Muscle layer of duodenum (tissue), 2 donors: ENCODE data around the gene GNAI2.

ENCODE experiments used
- H3K27ac ChIP-seq: one replicate; pipeline ENCODE4 v1.7.0; 2013; ENCODE audit warnings: mild to moderate bottlenecking, low read length
- H3K27me3 ChIP-seq: one replicate; pipeline ENCODE4 v1.7.0; 2013; ENCODE audit warnings: low read depth, mild to moderate bottlenecking, control low read depth, low read length
- H3K36me3 ChIP-seq, 2 donors: one replicate each; pipeline ENCODE4 v1.7.0; 2013; ENCODE audit warnings: low read length in 2 of 2, control low read depth in 1 of 2, mild to moderate bottlenecking in 1 of 2; ENCODE audit not compliant: insufficient read depth in 2 of 2, control insufficient read depth in 1 of 2
- H3K4me1 ChIP-seq, 2 donors: one replicate each; pipeline ENCODE4 v1.7.0; 2013; ENCODE audit warnings: low read length in 2 of 2, mild to moderate bottlenecking in 2 of 2, control low read depth in 1 of 2, moderate library complexity in 1 of 2; ENCODE audit not compliant: insufficient read depth in 2 of 2, control insufficient read depth in 1 of 2
- H3K4me3 ChIP-seq, 2 donors: one replicate each; pipeline ENCODE4 v1.7.0; 2013; ENCODE audit warnings: low read length in 2 of 2, low read depth in 1 of 2, mild to moderate bottlenecking in 1 of 2
- H3K9me3 ChIP-seq, 2 donors: one replicate each; pipeline ENCODE4 v1.7.0; 2013; ENCODE audit warnings: low read length in 2 of 2, control low read depth in 1 of 2, mild to moderate bottlenecking in 1 of 2; ENCODE audit not compliant: control insufficient read depth in 1 of 2
- donor health status: healthy.

The GNAI2 gene

GRCh38 chr3:50229490-50229889 lies 6.5 kb upstream of the GNAI2 start:
- Histone ChIP-seq H3K9me3 (no peaks in the 10 kb centered on the region), H3K4me3 (no peak overlapping the region), H3K36me3 (no peaks in the 10 kb centered on the region), H3K27me3 (no peaks in the 10 kb centered on the region), H3K4me1 (peaks cover 0 to 19% of the 10 kb centered on the region in 2 donors), H3K27ac (no peak overlapping the region)

GRCh38 chr3:50230104-50230793 lies 5.8 kb upstream of the GNAI2 start:
- Histone ChIP-seq H3K4me3 (no peak overlapping the region), H3K27ac (no peak overlapping the region), H3K36me3 (no peaks in the 10 kb centered on the region), H3K9me3 (no peaks in the 10 kb centered on the region), H3K27me3 (no peaks in the 10 kb centered on the region), H3K4me1 (peaks cover 0 to 19% of the 10 kb centered on the region in 2 donors)

GRCh38 chr3:50230794-50231125 lies 5.2 kb upstream of the GNAI2 start:
- H3K4me1 ChIP-seq, result peaks cover 0 to 19% of the 10 kb centered on the region in 2 donors

GRCh38 chr3:50231581-50231980 lies 4.4 kb upstream of the GNAI2 start:
- Histone ChIP-seq H3K27me3 (no peaks in the 10 kb centered on the region), H3K36me3 (no peaks in the 10 kb centered on the region), H3K9me3 (no peaks in the 10 kb centered on the region), H3K4me3 (no peak overlapping the region), H3K4me1 (peaks cover 0 to 14% of the 10 kb centered on the region in 2 donors), H3K27ac (no peak overlapping the region)

More at GRCh38 chr3:50230794-50231125, 5.2 kb upstream of the GNAI2 start:
- Histone ChIP-seq H3K4me3 (no peak overlapping the region), H3K27ac (no peak overlapping the region), H3K9me3 (no peaks in the 10 kb centered on the region), H3K27me3 (no peaks in the 10 kb centered on the region), H3K36me3 (no peaks in the 10 kb centered on the region)

- no peak overlapping the region for H3K27ac ChIP-seq
- H3K36me3 ChIP-seq, result no peaks in the 10 kb centered on the region
- H3K9me3 ChIP-seq, result no peaks in the 10 kb centered on the region
- no peak overlapping the region for H3K4me3 ChIP-seq
- H3K27me3 ChIP-seq, result no peaks in the 10 kb centered on the region
- peaks cover 0 to 15% of the 10 kb centered on the region in 2 donors for H3K4me1 ChIP-seq
These were observed 3.7 kb upstream of the GNAI2 start for GRCh38 chr3:50232303-50232702.

GRCh38 chr3:50233176-50233575 lies 2.8 kb upstream of the GNAI2 start:
- Histone ChIP-seq H3K9me3 (no peaks in the 10 kb centered on the region), H3K36me3 (no peaks in the 10 kb centered on the region), H3K4me1 (peaks cover 0 to 13% of the 10 kb centered on the region in 2 donors), H3K27me3 (no peaks in the 10 kb centered on the region), H3K4me3 (no peak overlapping the region), H3K27ac (no peak overlapping the region)

GRCh38 chr3:50236484-50237132 lies 604 bp downstream of the GNAI2 start:
- H3K9me3 ChIP-seq, result no peaks in the 10 kb centered on the region
- H3K4me1 ChIP-seq, result peaks cover 17 to 43% of the 10 kb centered on the region in 2 donors
- H3K27ac ChIP-seq, result peak overlapping the region; percentile 75

GRCh38 chr3:50237133-50237651 lies 1.2 kb downstream of the GNAI2 start:
- Histone ChIP-seq H3K36me3 (no peaks in the 10 kb centered on the region), H3K4me3 (peak overlapping the region; percentile 78 to 96), H3K9me3 (no peaks in the 10 kb centered on the region), H3K4me1 (peaks cover 23 to 49% of the 10 kb centered on the region in 2 donors), H3K27ac (peak overlapping the region; percentile 75), H3K27me3 (no peaks in the 10 kb centered on the region)

More at GRCh38 chr3:50236484-50237132, 604 bp downstream of the GNAI2 start:
- no peaks in the 10 kb centered on the region for H3K36me3 ChIP-seq
- peak overlapping the region; percentile 78 to 96 for H3K4me3 ChIP-seq
- H3K27me3 ChIP-seq, result no peaks in the 10 kb centered on the region

GRCh38 chr3:50237754-50238548 lies 1.9 kb downstream of the GNAI2 start:
- H3K4me1 ChIP-seq, result peaks cover 31 to 56% of the 10 kb centered on the region in 2 donors
- H3K9me3 ChIP-seq, result no peaks in the 10 kb centered on the region

GRCh38 chr3:50238549-50239026 lies 2.6 kb downstream of the GNAI2 start:
- Histone ChIP-seq H3K27ac (peak overlapping the region; percentile 75), H3K4me1 (peaks cover 32 to 58% of the 10 kb centered on the region in 2 donors), H3K4me3 (peak overlapping the region; percentile 78 to 96), H3K27me3 (no peaks in the 10 kb centered on the region), H3K36me3 (peaks cover 0 to 4% of the 10 kb centered on the region in 2 donors), H3K9me3 (no peaks in the 10 kb centered on the region)

More at GRCh38 chr3:50237754-50238548, 1.9 kb downstream of the GNAI2 start:
- Histone ChIP-seq H3K27me3 (no peaks in the 10 kb centered on the region), H3K36me3 (no peaks in the 10 kb centered on the region), H3K4me3 (peak overlapping the region; percentile 78 to 96), H3K27ac (peak overlapping the region; percentile 75)

- Histone ChIP-seq H3K27me3 (no peaks in the 10 kb centered on the region), H3K9me3 (no peaks in the 10 kb centered on the region), H3K4me1 (peaks cover 32 to 63% of the 10 kb centered on the region in 2 donors), H3K36me3 (peaks cover 0 to 5% of the 10 kb centered on the region in 2 donors), H3K4me3 (no peak overlapping the region), H3K27ac (peak overlapping the region; percentile 75)
These were observed 3.6 kb downstream of the GNAI2 start for GRCh38 chr3:50239649-50240048.
